GM21423 (cell line): ENCODE measurements around the gene TBC1D3.
"Not testable (repeated sequence)": the region's sequence is repeated elsewhere in the genome, so short reads cannot be mapped to it uniquely, and the experiment has no call there.

Experiments
- ATAC-seq: cut with Tn5 transposase; IDR thresholded peaks from one replicate; pipeline ENCODE4 v1.9.1; 2021; ENCODE audit warnings: mild to moderate bottlenecking, moderate library complexity; ENCODE audit not compliant: unreplicated experiment

TBC1D3 gene

DNA sequence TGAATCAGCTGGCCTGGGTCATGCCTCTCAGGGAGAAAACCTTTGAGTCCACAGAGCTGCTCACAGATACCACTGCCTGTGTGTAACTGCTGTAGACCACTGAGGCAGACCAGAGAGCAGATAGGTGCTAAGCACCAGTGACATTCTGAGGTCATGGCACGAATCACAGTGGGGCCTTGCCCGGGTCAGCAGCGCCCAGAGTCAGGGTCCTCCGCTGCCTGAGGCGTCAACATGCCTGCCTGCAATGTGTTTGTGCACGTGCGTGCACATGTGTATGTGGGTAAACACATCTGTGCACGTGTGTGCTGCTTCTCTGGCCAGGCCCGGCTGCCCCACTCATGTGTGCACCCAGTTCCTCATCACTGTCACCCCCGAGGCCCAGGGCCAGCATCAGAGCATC is at the start of gene TBC1D3:
Gene TBC1D3, minus strand, starts transcription at position 101 of the 400 bp plus-strand sequence. CDS start 1,526 bp downstream, outside the sequence.
- not testable (repeated sequence) for ATAC-seq

GRCh38 chr17:38232790-38233189 is 40.4 kb upstream of the TBC1D3 start:
- not testable (repeated sequence) for ATAC-seq

- ATAC-seq: not testable (repeated sequence)
Observed at GRCh38 chr17:38225844-38226495, 33.6 kb upstream of the TBC1D3 start.

- ATAC-seq: not testable (repeated sequence)
Observed at GRCh38 chr17:38220867-38221266, 28.5 kb upstream of the TBC1D3 start.

GRCh38 chr17:38200271-38200670 is 7.9 kb upstream of the TBC1D3 start:
- not testable (repeated sequence) for ATAC-seq

DNA sequence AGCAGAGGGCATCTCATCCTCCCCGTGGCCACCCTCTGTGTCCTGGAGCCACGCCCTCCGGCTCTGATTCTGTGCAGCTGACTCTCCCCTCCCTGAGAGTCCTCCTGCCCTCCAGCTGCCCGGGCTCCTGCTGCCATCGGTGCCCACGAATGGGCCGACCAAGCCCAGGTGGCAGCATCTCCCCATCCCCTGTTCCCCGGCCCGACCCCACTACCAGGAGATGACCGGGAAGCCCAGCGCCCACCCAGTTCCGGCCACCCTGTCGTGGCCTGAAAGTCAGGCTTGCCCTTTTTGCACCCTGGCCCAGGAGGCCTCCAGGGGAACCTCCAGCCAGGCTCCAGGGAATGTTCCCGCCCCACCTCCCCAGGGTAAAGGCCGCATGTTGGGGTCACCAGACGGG is 57.5 kb downstream of the TBC1D3 start:
- not testable (repeated sequence) for ATAC-seq
